ENCODE results near the gene E2F8.

DNA sequence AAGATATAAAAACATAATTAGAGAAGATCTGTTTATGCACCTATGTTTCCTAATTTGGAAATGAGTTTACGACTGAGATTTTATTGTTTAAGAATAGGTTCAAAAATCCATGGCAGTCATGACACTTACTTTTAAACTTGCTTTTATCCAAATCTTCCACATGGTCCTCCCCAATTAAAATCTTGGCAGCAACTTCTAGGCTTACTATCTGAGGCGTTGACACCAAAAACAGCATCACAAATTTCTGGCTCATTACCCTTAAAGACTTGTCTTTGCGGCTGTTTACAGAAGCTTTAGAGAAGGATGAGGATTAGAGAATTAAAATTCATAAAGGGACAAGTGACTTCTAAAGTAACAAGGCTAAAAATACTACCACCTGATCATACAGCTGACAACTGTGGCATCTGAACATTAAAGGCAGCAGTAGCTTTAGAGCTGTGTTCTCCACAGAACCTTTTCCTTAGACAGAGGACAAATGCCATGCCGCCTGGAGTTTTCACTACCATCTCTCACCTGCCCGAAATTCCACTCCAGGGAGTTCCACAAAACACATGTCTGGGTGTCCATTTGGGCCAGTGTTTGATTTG, 6.4 kb downstream of the E2F8 start:
- TF ChIP-seq, protein P1, sequence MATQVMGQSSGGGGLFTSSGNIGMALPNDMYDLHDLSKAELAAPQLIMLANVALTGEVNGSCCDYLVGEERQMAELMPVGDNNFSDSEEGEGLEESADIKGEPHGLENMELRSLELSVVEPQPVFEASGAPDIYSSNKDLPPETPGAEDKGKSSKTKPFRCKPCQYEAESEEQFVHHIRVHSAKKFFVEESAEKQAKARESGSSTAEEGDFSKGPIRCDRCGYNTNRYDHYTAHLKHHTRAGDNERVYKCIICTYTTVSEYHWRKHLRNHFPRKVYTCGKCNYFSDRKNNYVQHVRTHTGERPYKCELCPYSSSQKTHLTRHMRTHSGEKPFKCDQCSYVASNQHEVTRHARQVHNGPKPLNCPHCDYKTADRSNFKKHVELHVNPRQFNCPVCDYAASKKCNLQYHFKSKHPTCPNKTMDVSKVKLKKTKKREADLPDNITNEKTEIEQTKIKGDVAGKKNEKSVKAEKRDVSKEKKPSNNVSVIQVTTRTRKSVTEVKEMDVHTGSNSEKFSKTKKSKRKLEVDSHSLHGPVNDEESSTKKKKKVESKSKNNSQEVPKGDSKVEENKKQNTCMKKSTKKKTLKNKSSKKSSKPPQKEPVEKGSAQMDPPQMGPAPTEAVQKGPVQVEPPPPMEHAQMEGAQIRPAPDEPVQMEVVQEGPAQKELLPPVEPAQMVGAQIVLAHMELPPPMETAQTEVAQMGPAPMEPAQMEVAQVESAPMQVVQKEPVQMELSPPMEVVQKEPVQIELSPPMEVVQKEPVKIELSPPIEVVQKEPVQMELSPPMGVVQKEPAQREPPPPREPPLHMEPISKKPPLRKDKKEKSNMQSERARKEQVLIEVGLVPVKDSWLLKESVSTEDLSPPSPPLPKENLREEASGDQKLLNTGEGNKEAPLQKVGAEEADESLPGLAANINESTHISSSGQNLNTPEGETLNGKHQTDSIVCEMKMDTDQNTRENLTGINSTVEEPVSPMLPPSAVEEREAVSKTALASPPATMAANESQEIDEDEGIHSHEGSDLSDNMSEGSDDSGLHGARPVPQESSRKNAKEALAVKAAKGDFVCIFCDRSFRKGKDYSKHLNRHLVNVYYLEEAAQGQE (IDR thresholded peaks at IDR 0.05; ENCODE audit: insufficient read depth in 1 of 2, low read depth in 2 of 2, low read length in 2 of 2), result no peak
- TF ChIP-seq SIN3A (IDR thresholded peaks at IDR 0.05; ENCODE audit: borderline replicate concordance, insufficient read depth, low read length), result no peak

Measured in PFSK-1 (cell line).